SU-DHL-6 (cell line): ENCODE results near the gene IP6K3.

ENCODE experiments used
- H2AFZ ChIP-seq: fragments of 200-600 bp; sonication (generic); 2 replicates; pipeline ENCODE4 v1.6.1; 2014; ENCODE audit warnings: low read depth, mild to moderate bottlenecking, moderate library complexity, mixed read lengths, antibody characterized with exemption, low read length; ENCODE audit not compliant: severe bottlenecking
- H3F3A ChIP-seq: fragments of 200-600 bp; shearing (Covaris generic); 2 replicates; pipeline ENCODE4 v1.6.0; 2016; ENCODE audit warnings: antibody characterized with exemption, mild to moderate bottlenecking; ENCODE audit not compliant: insufficient read depth
- H3K27ac ChIP-seq: fragments of 200-600 bp; sonication (generic); 2 replicates; pipeline ENCODE4 v1.5.1; 2016; ENCODE audit warnings: low read depth, mild to moderate bottlenecking, low read length, moderate library complexity, mixed read lengths
- H3K27me3 ChIP-seq: fragments of 200-600 bp; sonication (generic), shearing (Covaris generic); 2 replicates; pipeline ENCODE4 v1.6.0; 2014; ENCODE audit warnings: mild to moderate bottlenecking, low read length
- H3K36me3 ChIP-seq: fragments of 200-600 bp; sonication (generic); 2 replicates; pipeline ENCODE4 v1.6.1; 2014; ENCODE audit warnings: mild to moderate bottlenecking, low read length, mixed read lengths
- H3K4me2 ChIP-seq: fragments of 300-600, 200-600 bp; shearing (Covaris generic), sonication (generic); 2 replicates; pipeline ENCODE4 v1.6.0; 2014; ENCODE audit warnings: low read length, low read depth, mild to moderate bottlenecking; ENCODE audit not compliant: poor library complexity, severe bottlenecking
- H3K4me3 ChIP-seq: fragments of 200-600 bp; sonication (generic); 2 replicates; pipeline ENCODE4 v1.5.1; 2014; ENCODE audit warnings: antibody characterized with exemption, low read length, mild to moderate bottlenecking, mixed read lengths; ENCODE audit not compliant: insufficient read depth, poor library complexity, severe bottlenecking
- H3K79me2 ChIP-seq: fragments of 200-600 bp; sonication (generic); 2 replicates; pipeline ENCODE4 v1.6.1; 2014; ENCODE audit warnings: mild to moderate bottlenecking, low read length, moderate library complexity; ENCODE audit not compliant: insufficient read depth
- H3K9ac ChIP-seq: fragments of 200-600 bp; sonication (generic); 2 replicates; pipeline ENCODE4 v1.7.0; 2014; ENCODE audit warnings: mild to moderate bottlenecking, low read length
- H3K9me2 ChIP-seq: fragments of 200-600 bp; sonication (generic); replicated peaks from 2 replicates; pipeline ENCODE4 v1.6.1; 2014; ENCODE audit warnings: low read length; ENCODE audit not compliant: insufficient read depth
- H3K9me3 ChIP-seq: fragments of 200-600 bp; sonication (generic); 2 replicates; pipeline ENCODE4 v1.6.1; 2014; ENCODE audit warnings: low read length, mixed read lengths; ENCODE audit not compliant: insufficient read depth
- H4K20me1 ChIP-seq: fragments of 200-600 bp; sonication (generic); 2 replicates; pipeline ENCODE4 v1.6.1; 2014; ENCODE audit warnings: low read depth, mild to moderate bottlenecking, antibody characterized with exemption, low read length, moderate library complexity, mixed read lengths
- EZH2phosphoT487 ChIP-seq: fragments of 200-600 bp; sonication (generic), shearing (Covaris generic); conservative IDR thresholded peaks from 2 replicates; pipeline ENCODE4 v1.6.1; 2018; ENCODE audit warnings: mild to moderate bottlenecking, antibody characterized with exemption, low read length, moderate library complexity, mixed read lengths
- TF ChIP-seq, protein P1 (sequence below): fragments of 200-600 bp; sonication (generic); IDR thresholded peaks from one replicate; pipeline ENCODE4 v1.5.1; 2017; ENCODE audit warnings: antibody characterized with exemption, mild to moderate bottlenecking, low read length, moderate library complexity; ENCODE audit not compliant: insufficient read depth, poor library complexity, severe bottlenecking

The IP6K3 gene

DNA sequence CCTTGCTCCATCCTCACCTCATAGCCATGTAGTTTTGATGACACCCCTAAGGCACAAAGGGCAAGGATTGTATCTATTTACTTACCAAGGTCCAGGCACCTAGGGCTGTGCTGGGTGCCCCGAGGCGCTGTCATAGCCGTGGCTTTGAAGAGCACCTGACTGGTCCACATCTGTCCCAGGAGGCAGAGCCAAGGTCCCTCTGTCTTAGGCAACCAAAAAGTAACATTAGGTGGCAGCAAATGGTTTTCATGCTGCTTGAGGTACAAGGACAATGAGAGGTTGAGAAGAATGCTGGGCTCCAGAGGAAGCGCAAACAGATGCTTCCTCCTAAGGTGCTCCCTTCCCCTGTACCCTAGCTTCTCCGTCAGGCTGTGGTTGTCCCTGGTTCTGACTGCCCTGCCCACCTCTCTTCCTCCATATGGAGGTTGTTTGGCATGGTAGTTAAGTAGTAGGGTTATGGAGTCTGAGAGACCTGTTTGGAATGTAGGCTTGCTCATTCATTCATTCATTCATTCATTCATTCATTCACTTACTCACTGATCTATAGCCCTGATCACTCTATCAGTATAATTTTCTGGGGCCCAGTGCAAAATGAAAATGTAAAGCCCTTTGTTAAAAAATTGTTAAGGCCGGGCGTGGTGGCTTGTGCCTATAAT lies 32.2 kb downstream of the IP6K3 start:
- no peaks in the 10 kb centered on the region for H3K9me2 ChIP-seq
- H3K79me2 ChIP-seq = peaks cover 17% of the 10 kb centered on the region
- no peaks in the 10 kb centered on the region for H4K20me1 ChIP-seq
- TF ChIP-seq, protein P1, sequence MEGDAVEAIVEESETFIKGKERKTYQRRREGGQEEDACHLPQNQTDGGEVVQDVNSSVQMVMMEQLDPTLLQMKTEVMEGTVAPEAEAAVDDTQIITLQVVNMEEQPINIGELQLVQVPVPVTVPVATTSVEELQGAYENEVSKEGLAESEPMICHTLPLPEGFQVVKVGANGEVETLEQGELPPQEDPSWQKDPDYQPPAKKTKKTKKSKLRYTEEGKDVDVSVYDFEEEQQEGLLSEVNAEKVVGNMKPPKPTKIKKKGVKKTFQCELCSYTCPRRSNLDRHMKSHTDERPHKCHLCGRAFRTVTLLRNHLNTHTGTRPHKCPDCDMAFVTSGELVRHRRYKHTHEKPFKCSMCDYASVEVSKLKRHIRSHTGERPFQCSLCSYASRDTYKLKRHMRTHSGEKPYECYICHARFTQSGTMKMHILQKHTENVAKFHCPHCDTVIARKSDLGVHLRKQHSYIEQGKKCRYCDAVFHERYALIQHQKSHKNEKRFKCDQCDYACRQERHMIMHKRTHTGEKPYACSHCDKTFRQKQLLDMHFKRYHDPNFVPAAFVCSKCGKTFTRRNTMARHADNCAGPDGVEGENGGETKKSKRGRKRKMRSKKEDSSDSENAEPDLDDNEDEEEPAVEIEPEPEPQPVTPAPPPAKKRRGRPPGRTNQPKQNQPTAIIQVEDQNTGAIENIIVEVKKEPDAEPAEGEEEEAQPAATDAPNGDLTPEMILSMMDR = no peak
- no peak overlapping the region for H3K27ac ChIP-seq
- no peak overlapping the region for H2AFZ ChIP-seq
- H3K4me2 ChIP-seq = no peak overlapping the region
- no peak overlapping the region for H3K9ac ChIP-seq
- H3F3A ChIP-seq = peaks cover 5% of the 10 kb centered on the region
- no peaks in the 10 kb centered on the region for H3K9me3 ChIP-seq
- no peak overlapping the region for H3K4me3 ChIP-seq
- H3K27me3 ChIP-seq = no peaks in the 10 kb centered on the region
- H3K36me3 ChIP-seq = peaks cover 5% of the 10 kb centered on the region

DNA sequence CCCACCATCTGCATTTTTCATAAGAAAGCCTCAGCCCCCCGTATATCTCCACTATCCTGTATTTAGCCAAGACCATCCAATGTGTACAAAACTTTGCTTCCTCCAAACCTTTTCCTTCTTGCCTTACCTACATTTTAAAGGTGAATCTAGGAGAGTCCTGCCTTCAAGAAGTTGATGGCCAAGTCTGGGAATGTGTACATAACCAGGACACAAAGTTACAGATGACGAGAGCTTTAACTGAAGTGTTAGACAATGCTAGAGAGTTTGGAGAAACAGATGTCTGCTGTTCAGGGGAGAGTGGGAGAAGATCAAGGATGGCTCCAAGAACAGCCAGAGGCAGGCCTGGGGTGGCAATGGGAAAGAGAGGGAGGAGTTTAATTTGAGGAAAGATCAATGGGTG lies 32.9 kb downstream of the IP6K3 start:
- Histone ChIP-seq H3K9ac (no peak overlapping the region), H3K4me3 (no peak overlapping the region), H3K27me3 (no peaks in the 10 kb centered on the region), H3K9me3 (no peaks in the 10 kb centered on the region), H3K36me3 (peaks cover 12% of the 10 kb centered on the region), H3K27ac (no peak overlapping the region), H4K20me1 (no peaks in the 10 kb centered on the region), H3K4me2 (no peak overlapping the region), H3K9me2 (no peaks in the 10 kb centered on the region), H3F3A (peaks cover 5% of the 10 kb centered on the region), H2AFZ (no peak overlapping the region), H3K79me2 (peaks cover 24% of the 10 kb centered on the region)
- TF ChIP-seq, protein P1 = no peak
- no peak for TF ChIP-seq EZH2phosphoT487

DNA sequence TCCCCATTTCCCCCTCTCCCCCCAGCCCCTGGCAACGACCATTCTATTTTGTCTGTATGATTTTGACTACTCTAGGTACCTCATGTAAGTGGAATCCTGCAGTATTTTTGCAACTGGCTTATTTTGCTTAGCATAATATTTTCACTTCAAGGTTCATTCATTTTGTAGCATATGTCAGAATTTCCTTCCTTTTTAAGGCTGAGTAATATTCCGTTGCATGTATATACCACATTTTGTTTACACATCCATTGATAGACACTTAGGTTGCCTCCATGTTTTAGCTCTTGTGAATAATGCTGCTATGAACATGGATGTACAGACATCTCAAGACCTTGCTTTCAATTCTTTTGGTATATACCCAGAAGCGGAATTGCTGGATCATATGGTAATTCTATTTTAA lies 33.8 kb downstream of the IP6K3 start:
- no peak overlapping the region for H3K4me3 ChIP-seq
- no peaks in the 10 kb centered on the region for H3K27me3 ChIP-seq
- no peak for TF ChIP-seq EZH2phosphoT487
- TF ChIP-seq, protein P1 = no peak
- peaks cover 5% of the 10 kb centered on the region for H3F3A ChIP-seq
- no peak overlapping the region for H2AFZ ChIP-seq
- peaks cover 14% of the 10 kb centered on the region for H3K36me3 ChIP-seq
- peaks cover 25% of the 10 kb centered on the region for H3K79me2 ChIP-seq
- no peak overlapping the region for H3K4me2 ChIP-seq
- no peak overlapping the region for H3K27ac ChIP-seq
- H3K9me3 ChIP-seq = no peaks in the 10 kb centered on the region
- no peaks in the 10 kb centered on the region for H3K9me2 ChIP-seq
- no peaks in the 10 kb centered on the region for H4K20me1 ChIP-seq
- no peak overlapping the region for H3K9ac ChIP-seq
